ENCODE data around the gene IFI27. TPM values are rescaled to one million over a fixed set of nuclear protein-coding genes. Genes with fewer than 3 reads are reported as not detected.

The IFI27 gene
- polyA plus RNA-seq, 1 donor, result 2.4 TPM

- no peak for DNase-seq (ENCODE audit: low read depth)
Observed at GRCh38 chr14:94102768-94103482, 7.6 kb upstream of the IFI27 start.

GRCh38 chr14:94103554-94104150 lies 6.9 kb upstream of the IFI27 start:
- no peak for DNase-seq (ENCODE audit: low read depth)

DNA sequence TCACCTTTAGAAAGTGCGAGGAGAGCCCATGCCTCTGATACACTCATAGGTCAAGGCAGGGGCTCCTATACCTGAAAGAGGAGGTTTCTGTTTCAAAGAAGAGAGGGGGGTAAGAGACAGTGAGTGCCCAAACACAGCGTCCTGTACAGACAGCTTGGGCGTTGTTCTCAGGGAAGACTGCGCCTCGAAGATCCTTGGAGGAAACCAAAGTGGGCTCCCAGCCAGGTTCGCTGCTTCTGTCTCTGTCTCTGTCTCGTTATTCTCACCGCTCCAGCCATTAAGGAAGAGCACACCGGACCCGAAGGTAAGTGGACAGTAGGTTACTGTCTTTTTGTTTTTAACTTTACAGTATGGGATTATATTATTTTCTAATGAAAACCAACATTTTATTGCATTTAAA lies 5.8 kb upstream of the IFI27 start:
- no peak for DNase-seq (ENCODE audit: low read depth)

- no peak for DNase-seq (ENCODE audit: low read depth)
Observed at GRCh38 chr14:94109915-94110250, 653 bp upstream of the IFI27 start.

DNA sequence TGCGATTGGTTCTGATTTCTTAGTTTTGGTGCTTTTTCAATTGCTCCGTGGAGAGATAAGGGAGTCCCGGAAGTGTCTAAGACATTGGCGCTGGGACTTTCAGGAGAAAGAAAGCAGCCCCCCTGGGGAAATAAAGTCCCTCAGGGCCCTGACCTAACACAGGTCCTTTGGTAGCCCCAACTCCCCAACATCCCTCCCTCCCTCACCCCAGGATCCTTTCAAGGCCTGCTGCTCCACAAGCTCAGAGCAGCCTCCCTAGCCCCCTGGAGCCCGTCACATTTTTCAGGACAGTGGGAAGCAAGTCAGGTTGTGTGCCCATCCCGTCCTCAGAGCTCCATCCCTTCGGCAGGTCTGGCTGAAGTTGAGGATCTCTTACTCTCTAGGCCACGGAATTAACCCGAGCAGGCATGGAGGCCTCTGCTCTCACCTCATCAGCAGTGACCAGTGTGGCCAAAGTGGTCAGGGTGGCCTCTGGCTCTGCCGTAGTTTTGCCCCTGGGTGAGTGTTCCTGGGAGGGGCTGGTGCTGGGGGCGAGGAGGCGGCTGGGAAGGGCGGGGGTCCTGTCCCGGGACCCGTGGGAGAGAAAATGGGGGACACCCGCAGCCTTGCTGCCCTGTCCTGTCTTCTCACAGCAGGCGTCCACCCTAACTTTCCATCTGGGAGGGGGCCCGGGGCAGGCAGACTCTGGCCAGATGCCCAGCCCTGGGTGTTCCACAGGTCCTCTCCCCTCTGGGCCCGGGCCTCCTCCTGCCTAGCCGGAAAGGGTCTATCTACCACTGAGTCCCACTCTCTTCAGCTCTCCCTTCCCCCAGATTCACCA lies 950 bp downstream of the IFI27 start:
- DNase-seq (ENCODE audit: low read depth), result no peak

DNA sequence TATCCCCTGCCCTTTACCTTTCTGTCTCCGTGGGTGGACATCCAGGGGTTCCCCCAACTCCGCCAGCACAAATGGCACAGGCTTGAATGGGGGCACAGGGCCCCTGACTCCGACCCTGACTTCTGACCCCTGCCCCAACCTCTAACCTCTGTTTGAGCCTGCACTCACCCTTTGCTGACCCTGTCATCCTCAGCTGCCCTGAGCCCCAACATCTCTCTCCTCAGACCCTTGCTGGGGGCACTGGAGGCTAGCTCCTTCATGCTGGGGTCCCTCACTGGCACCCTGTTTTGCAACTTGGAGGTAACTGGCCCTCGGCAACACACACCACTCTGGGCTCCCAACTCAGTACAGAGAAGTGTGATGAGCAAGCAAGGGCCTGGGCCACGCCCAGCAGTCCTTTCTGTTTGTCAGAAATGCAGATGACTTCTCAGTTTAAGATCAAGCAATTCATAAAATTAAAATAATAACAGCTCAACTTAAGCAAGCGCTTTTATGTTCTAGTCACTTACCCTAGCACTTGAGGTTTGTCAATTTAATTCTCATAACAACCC lies 2.1 kb downstream of the IFI27 start:
- no peak for DNase-seq (ENCODE audit: low read depth)

- no peak for DNase-seq (ENCODE audit: low read depth)
Observed at GRCh38 chr14:94113073-94113472, 2.5 kb downstream of the IFI27 start.

- DNase-seq (ENCODE audit: low read depth), result no peak
Observed at GRCh38 chr14:94113490-94113889, 3.0 kb downstream of the IFI27 start.

DNA sequence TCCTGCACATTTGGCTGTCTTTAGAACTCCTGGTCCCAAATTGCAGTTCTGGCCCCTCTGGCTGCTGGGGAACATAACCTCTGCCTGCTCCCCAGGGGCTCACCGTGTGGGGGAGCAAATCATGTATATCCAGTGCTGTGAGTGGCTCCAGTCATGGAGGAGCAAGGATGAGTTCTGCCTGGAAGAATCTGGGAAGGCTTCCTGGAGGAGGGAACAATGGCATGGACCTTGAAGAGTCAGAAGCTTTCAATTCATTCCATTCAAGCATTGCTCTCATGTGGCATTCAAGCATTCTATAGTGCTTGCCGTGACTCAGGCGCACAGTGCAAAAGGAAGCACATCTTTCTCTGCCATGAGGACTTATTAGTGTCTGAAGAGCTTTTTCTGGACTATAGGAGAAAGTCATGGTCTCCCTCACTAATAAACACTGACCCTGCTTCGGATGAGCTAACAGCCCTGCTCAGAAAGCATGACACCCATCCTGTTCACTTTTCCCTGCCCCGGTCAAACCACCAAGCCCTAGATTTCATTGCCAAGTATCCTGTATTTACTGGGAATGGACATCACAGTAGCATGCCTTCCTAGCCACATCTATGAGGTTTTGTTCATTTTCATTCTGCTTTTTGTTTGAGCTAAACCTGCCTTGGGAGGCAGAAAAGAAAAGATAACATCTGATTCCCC lies 3.5 kb downstream of the IFI27 start:
- no peak for DNase-seq (ENCODE audit: low read depth)

- DNase-seq (ENCODE audit: low read depth), result no peak
Observed at GRCh38 chr14:94114589-94115057, 4.1 kb downstream of the IFI27 start.

GRCh38 chr14:94115058-94115591 lies 4.6 kb downstream of the IFI27 start:
- DNase-seq (ENCODE audit: low read depth), result no peak

GRCh38 chr14:94115631-94116030 lies 5.1 kb downstream of the IFI27 start:
- no peak for DNase-seq (ENCODE audit: low read depth)

DNA sequence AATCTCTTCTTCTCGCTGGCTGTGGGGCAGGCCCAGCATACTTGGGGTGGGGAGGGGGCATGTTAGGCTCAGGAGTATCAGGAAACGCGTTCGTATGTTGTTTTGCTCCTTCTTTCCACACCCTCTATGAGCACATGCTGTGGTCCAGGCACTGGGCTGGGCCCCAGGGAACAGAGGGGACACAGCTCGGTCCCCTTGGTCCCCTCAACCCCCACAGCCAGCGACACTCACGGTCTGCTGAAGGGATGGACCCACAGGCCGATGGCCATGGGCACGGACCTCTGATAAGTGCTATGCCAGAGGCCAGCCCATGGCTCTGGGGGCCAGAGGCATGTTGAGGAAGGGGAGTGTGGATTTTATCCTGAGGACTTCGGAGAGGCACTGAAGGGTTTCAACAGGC lies 6.2 kb downstream of the IFI27 start:
- no peak for DNase-seq (ENCODE audit: low read depth)

DNA sequence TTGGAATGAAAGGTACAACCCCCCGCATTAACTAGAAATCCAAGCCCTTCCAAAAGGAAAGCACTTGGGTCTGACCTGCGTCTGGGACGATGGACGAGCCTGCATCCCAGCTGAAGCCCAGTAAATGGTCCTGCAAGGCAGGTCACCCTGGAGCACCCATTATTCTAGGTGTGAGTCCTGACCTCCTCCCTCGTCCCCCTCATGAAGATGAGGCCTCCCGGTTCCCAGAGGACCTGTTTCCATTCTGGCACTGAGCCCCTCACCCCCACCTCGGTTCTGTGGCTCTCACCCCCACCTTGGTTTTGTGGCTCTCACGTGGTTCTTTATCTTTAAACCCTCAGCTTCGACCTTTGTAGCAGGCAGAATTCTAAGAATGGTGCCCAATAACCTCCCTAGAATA lies 7.3 kb downstream of the IFI27 start:
- DNase-seq (ENCODE audit: low read depth), result no peak

DNA sequence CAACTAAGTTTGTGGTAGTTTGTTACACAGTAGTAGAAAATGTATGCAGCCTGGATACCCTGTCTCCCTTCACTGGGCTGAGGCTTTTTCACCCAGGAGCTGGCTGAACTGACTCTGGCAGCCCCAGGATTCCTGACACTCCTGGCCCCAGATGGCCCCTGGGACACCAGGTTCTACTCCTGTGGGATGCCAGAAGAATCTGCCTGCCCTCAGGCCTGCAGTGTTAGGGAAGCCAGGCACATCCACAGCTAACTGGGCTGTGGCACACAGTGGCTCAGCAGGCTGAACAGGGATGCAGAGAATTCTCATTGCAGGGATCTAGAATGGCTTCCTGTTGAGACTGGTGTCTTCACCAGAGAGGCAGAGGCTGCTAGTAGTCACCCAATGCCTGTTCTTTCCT lies 8.5 kb downstream of the IFI27 start:
- no peak for DNase-seq (ENCODE audit: low read depth)

DNA sequence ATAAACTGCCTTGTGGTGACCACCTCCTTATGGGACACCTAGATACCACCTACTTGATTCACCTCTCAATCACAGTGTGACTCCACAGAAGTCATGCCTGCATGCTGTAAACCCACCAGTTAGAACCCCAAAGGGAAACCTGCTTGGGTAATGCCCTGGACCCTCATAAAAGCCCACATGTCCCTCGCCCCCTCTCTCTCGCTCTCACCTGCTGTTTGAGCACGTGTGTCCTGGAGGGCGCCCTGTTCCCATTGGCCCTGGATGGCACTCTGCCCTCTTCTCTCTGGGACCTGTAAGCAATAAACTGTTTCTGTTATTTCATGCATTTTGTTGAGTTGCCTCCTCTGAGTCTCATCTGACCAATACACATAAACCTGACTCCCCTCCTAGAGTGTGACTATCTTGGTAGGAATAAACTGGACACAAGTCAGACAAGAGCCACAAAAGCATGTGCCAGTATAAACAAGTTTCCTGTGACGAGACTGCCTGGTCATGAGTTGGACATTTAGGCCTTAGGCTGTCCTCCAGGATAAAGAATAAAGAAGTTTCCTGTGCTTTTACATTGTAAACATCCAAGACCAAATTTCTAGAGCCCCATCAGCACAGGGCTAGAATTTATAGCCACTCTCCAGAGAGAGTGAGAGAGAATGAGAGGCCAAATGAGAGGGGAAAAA lies 10.3 kb downstream of the IFI27 start:
- no peak for DNase-seq (ENCODE audit: low read depth)

- DNase-seq (ENCODE audit: low read depth), result no peak
Observed at GRCh38 chr14:94121485-94121884, 10.9 kb downstream of the IFI27 start.

- DNase-seq (ENCODE audit: low read depth), result no peak
Observed at GRCh38 chr14:94122438-94122837, 11.9 kb downstream of the IFI27 start.

DNA sequence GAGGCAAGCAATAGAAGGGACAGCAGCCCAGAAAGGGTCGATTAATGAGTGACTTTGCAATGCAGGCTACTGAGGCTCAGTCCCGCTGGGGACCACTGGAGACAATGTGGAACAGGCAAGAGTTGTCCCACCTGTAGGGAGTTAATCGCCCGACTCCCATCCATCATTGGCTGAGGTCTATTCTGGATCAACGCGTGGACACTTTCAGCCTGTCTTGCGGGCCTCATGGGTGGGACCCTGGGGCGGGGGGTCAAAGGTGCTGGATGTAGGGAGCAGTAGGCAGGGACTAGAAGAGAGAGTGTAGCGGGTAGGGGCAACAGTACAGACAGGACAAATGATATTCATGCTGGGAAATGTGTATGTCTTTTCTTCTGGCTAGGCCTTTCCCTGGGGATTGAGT lies 12.8 kb downstream of the IFI27 start:
- DNase-seq (ENCODE audit: low read depth), result no peak

DNA sequence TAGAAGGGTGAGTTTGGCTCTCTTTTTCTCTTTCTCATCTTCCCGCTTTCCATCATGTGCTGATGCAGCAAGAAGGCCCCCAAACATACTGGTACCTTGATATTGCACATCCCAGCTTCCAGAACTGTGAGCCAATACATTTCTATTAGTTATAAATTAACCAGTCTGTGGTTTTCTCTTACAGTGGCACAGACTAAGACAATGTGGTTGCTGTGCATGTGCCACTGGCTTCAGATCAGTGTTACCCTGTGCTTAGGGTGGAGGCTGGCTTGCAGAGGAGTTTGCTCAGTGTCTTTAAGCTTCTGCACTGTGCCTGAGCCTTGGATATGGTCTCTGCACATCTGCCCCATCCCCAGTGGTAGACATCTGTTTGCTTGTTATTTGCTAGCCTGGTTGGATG lies 13.3 kb downstream of the IFI27 start:
- DNase-seq (ENCODE audit: low read depth), result no peak

All from forelimb muscle (tissue), 1 donor.